Measurements from ENCODE around the gene C2orf92.

Gene C2orf92

GRCh38 chr2:97730245-97730644 is 60.7 kb downstream of the C2orf92 start:
- no peak for DNase-seq (ENCODE audit: low read depth in 2 of 2)

GRCh38 chr2:97731274-97732020 is 61.9 kb downstream of the C2orf92 start:
- no peak for DNase-seq (ENCODE audit: low read depth in 2 of 2)

- no peak for DNase-seq (ENCODE audit: low read depth in 2 of 2)
Observed at GRCh38 chr2:97732436-97733340, 63.2 kb downstream of the C2orf92 start.

GRCh38 chr2:97733341-97734035 is 64.0 kb downstream of the C2orf92 start:
- DNase-seq (ENCODE audit: low read depth in 2 of 2), result no peak

- no peak for DNase-seq (ENCODE audit: low read depth in 2 of 2)
Observed at GRCh38 chr2:97734061-97735051, 64.8 kb downstream of the C2orf92 start.

- DNase-seq (ENCODE audit: low read depth in 2 of 2), result no peak
Observed at GRCh38 chr2:97735161-97735561, 65.6 kb downstream of the C2orf92 start.

GRCh38 chr2:97736185-97736584 is 66.7 kb downstream of the C2orf92 start:
- no peak for DNase-seq (ENCODE audit: low read depth in 2 of 2)

GRCh38 chr2:97736608-97737330 is 67.3 kb downstream of the C2orf92 start:
- no peak for DNase-seq (ENCODE audit: low read depth in 2 of 2)

- no peak for DNase-seq (ENCODE audit: low read depth in 2 of 2)
Observed at GRCh38 chr2:97737421-97738178, 68.1 kb downstream of the C2orf92 start.

- DNase-seq (ENCODE audit: low read depth in 2 of 2), result no peak
Observed at GRCh38 chr2:97738179-97739019, 68.9 kb downstream of the C2orf92 start.

- no peak for DNase-seq (ENCODE audit: low read depth in 2 of 2)
Observed at GRCh38 chr2:97739020-97739892, 69.7 kb downstream of the C2orf92 start.

GRCh38 chr2:97739893-97740245 is 70.4 kb downstream of the C2orf92 start:
- DNase-seq (ENCODE audit: low read depth in 2 of 2), result no peak

GRCh38 chr2:97740590-97741182 is 71.2 kb downstream of the C2orf92 start:
- DNase-seq (ENCODE audit: low read depth in 2 of 2), result no peak

- DNase-seq (ENCODE audit: low read depth in 2 of 2), result no peak
Observed at GRCh38 chr2:97741251-97741650, 71.7 kb downstream of the C2orf92 start.

GRCh38 chr2:97741686-97742085 is 72.2 kb downstream of the C2orf92 start:
- DNase-seq (ENCODE audit: low read depth in 2 of 2), result no peak

GRCh38 chr2:97742381-97742847 is 72.9 kb downstream of the C2orf92 start:
- DNase-seq (ENCODE audit: low read depth in 2 of 2), result no peak

- no peak for DNase-seq (ENCODE audit: low read depth in 2 of 2)
Observed at GRCh38 chr2:97743913-97744312, 74.4 kb downstream of the C2orf92 start.
